ENCODE results near the gene CDH4.

- TF ChIP-seq POLR2AphosphoS5 (IDR thresholded peaks at IDR 0.05; ENCODE audit: low read depth, low read length) (no peak), SIN3A (IDR thresholded peaks at IDR 0.05; ENCODE audit: borderline replicate concordance, insufficient read depth, low read length) (no peak), REST (IDR thresholded peaks at IDR 0.05; ENCODE audit: insufficient read depth in 1 of 2, low read depth in 2 of 2, low read length in 2 of 2) (no peak), TAF1 (IDR thresholded peaks at IDR 0.05; ENCODE audit: borderline replicate concordance, insufficient read depth, low read length) (no peak), FOXP2 (optimal IDR thresholded peaks at IDR 0.05; ENCODE audit: borderline replicate concordance, extremely low read depth, extremely low read length, insufficient read depth) (no peak)
Measured at GRCh38 chr20:61924211-61924857, 672.3 kb downstream of the CDH4 start.

Data from PFSK-1 (cell line).